Breast epithelium (tissue), 4 donors: Measurements from ENCODE around the gene IL36G. TPM values are rescaled to one million over a fixed set of nuclear protein-coding genes. Genes with fewer than 3 reads are reported as not detected.

Experiments used
- DNase-seq, 2 donors: peaks; one replicate each; pipeline ENCODE4 v3.0.0-alpha.2; 2019; ENCODE audit warnings: low spot score in 2 of 2
- H3K27ac ChIP-seq, 2 donors: fragments of 200-600 bp; sonication (generic) in 1 of 2; one replicate each; pipeline ENCODE4 v1.5.1; 2016 to 2019; ENCODE audit warnings: mild to moderate bottlenecking in 1 of 2
- H3K27me3 ChIP-seq, 2 donors: fragments of 200-600 bp; sonication (generic) in 1 of 2; one replicate each; pipeline versions ENCODE4 v1.5.1 to v1.6.0; 2017 to 2019; ENCODE audit warnings: control low read depth in 1 of 2, mild to moderate bottlenecking in 1 of 2
- H3K36me3 ChIP-seq: fragments of 200-600 bp; one replicate; pipeline ENCODE4 v1.5.1; 2019
- H3K4me1 ChIP-seq, 2 donors: fragments of 200-600 bp; sonication (generic); one replicate each; pipeline ENCODE4 v1.5.1; 2016 to 2019; ENCODE audit warnings: control low read depth in 1 of 2
- H3K4me3 ChIP-seq, 3 donors: fragments of 200-600 bp; sonication (generic); 1 replicate in 2 of 3; 2 replicates in 1 of 3; pipeline ENCODE4 v1.5.1; 2016 to 2019; ENCODE audit warnings: mild to moderate bottlenecking in 3 of 3, moderate library complexity in 2 of 3
- H3K9me3 ChIP-seq, 2 donors: fragments of 200-600 bp; sonication (generic) in 1 of 2; one replicate each; pipeline ENCODE4 v1.5.1; 2016 to 2019; ENCODE audit warnings: control low read depth in 1 of 2
- POLR2A ChIP-seq: fragments of 450-650 bp; IDR thresholded peaks from one replicate; pipeline ENCODE4 v1.6.1; 2016; ENCODE audit warnings: antibody characterized with exemption, mild to moderate bottlenecking, moderate library complexity
- POLR2AphosphoS5 ChIP-seq, 3 donors: sonication (generic); formaldehyde crosslinking; IDR thresholded peaks; one replicate each; pipeline ENCODE4 v1.6.1; 2017; ENCODE audit warnings: antibody characterized with exemption in 3 of 3
- intact Hi-C: fragments of 100-400 bp; cut with DNase I; formaldehyde crosslinking; loops from one replicate; pipeline ENCODE4 v1.15.1; 2023; ENCODE audit warnings: low total_unique reads
- total RNA-seq, 3 donors: library from RNA; depleted of rRNA; stranded (reverse); fragments of >200 nt; gene quantifications; one replicate each; pipeline ENCODE4 v1.1.0, GENCODE V29; 2016
- TF ChIP-seq, protein P1 (sequence below), 3 donors: fragments of 450-650 bp; IDR thresholded peaks; one replicate each; pipeline ENCODE4 v1.5.1; 2016 to 2017; ENCODE audit warnings: antibody characterized with exemption in 3 of 3, mild to moderate bottlenecking in 3 of 3, moderate library complexity in 3 of 3

Gene IL36G
- total RNA-seq, 3 donors from 2014 or later, result not detected

DNA sequence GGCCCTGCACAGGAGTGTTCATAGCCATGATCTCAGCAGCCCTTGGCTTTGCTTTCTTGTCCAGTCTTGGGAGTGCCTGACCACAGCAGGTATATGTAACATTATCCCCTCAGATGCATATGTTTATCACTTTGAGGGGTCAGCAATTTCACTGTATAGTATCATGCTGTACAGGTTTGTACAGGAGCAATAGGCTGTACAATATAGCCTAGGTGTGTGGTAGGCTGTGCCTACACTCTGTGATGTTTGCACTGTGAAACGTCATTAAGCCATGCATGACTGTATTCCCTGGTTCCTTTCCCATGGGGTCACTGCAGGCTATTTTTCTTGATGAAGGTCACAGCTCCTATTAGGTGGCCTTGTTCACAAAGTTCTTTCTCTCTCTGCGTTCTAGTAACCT, 4.7 kb upstream of the IL36G start:
- peaks cover 0 to 5% of the 10 kb centered on the region in 2 donors for H3K27me3 ChIP-seq
- no peak overlapping the region for H3K27ac ChIP-seq
- no peak for DNase-seq
- H3K36me3 ChIP-seq, result no peaks in the 10 kb centered on the region
- TF ChIP-seq POLR2AphosphoS5 (IDR thresholded peaks at IDR 0.05) (no peak), POLR2A (no peak)
- TF ChIP-seq, protein P1, sequence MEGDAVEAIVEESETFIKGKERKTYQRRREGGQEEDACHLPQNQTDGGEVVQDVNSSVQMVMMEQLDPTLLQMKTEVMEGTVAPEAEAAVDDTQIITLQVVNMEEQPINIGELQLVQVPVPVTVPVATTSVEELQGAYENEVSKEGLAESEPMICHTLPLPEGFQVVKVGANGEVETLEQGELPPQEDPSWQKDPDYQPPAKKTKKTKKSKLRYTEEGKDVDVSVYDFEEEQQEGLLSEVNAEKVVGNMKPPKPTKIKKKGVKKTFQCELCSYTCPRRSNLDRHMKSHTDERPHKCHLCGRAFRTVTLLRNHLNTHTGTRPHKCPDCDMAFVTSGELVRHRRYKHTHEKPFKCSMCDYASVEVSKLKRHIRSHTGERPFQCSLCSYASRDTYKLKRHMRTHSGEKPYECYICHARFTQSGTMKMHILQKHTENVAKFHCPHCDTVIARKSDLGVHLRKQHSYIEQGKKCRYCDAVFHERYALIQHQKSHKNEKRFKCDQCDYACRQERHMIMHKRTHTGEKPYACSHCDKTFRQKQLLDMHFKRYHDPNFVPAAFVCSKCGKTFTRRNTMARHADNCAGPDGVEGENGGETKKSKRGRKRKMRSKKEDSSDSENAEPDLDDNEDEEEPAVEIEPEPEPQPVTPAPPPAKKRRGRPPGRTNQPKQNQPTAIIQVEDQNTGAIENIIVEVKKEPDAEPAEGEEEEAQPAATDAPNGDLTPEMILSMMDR (IDR thresholded peaks at IDR 0.05), result no peak
- no peak overlapping the region for H3K4me3 ChIP-seq
- H3K9me3 ChIP-seq, result no peaks in the 10 kb centered on the region
- no peaks in the 10 kb centered on the region for H3K4me1 ChIP-seq
- intact Hi-C loops, result no loop called here

DNA sequence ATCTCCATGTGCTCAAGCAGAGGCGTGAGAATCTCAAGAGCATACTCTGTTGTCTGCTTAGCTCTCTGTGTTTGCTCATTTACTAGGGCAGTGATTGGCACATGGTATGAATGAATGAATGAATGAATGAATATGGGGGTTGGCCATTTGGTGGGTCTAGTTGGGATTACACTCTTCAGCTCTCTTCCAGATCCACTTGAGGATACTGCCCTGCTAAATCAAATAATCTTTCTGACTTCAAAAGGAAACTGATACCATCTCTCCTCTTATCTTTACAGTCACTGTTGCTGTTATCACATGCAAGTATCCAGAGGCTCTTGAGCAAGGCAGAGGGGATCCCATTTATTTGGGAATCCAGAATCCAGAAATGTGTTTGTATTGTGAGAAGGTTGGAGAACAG, 1.9 kb downstream of the IL36G start:
- intact Hi-C loops, result no loop called here
- Histone ChIP-seq H3K4me1 (no peaks in the 10 kb centered on the region), H3K27ac (no peak overlapping the region), H3K9me3 (no peaks in the 10 kb centered on the region), H3K27me3 (peaks cover 0 to 13% of the 10 kb centered on the region in 2 donors), H3K4me3 (no peak overlapping the region), H3K36me3 (no peaks in the 10 kb centered on the region)
- DNase-seq, result no peak
- no peak for TF ChIP-seq POLR2A
- TF ChIP-seq, protein P1 (IDR thresholded peaks at IDR 0.05), result no peak
- TF ChIP-seq POLR2AphosphoS5 (IDR thresholded peaks at IDR 0.05), result no peak

DNA sequence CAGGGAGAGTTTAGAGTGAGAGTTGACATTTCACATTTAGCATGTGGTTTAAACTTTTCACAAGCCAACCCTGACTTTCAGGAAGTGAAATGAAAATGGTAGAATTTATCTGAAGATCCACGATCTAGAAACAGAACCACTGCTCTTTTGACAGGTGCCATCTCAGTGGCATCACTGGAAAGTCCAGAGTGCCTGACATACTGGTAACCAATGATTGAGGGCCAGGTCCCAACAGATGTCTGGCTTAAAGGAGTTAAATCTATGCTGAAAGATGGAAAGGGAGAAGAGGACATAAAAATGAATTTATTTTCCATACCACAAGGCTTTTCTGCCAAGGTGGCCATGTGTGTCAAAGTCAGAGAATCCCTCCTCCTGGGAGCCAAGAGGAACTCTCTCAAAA, 2.7 kb downstream of the IL36G start:
- Histone ChIP-seq H3K4me3 (no peak overlapping the region), H3K4me1 (no peaks in the 10 kb centered on the region), H3K27me3 (peaks cover 0 to 13% of the 10 kb centered on the region in 2 donors), H3K9me3 (no peaks in the 10 kb centered on the region), H3K36me3 (no peaks in the 10 kb centered on the region), H3K27ac (no peak overlapping the region)
- intact Hi-C loops, result no loop called here
- DNase-seq, result no peak
- TF ChIP-seq, protein P1 (IDR thresholded peaks at IDR 0.05), result no peak
- TF ChIP-seq POLR2AphosphoS5 (IDR thresholded peaks at IDR 0.05) (no peak), POLR2A (no peak)

DNA sequence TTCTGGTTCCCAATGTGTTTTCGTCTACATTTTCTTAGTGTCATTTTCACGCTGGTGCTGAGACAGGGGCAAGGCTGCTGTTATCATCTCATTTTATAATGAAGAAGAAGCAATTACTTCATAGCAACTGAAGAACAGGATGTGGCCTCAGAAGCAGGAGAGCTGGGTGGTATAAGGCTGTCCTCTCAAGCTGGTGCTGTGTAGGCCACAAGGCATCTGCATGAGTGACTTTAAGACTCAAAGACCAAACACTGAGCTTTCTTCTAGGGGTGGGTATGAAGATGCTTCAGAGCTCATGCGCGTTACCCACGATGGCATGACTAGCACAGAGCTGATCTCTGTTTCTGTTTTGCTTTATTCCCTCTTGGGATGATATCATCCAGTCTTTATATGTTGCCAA, 7.3 kb downstream of the IL36G start:
- H3K4me1 ChIP-seq, result no peaks in the 10 kb centered on the region
- peaks cover 0 to 3% of the 10 kb centered on the region in 2 donors for H3K27me3 ChIP-seq
- TF ChIP-seq POLR2AphosphoS5 (IDR thresholded peaks at IDR 0.05) (no peak), POLR2A (no peak)
- TF ChIP-seq, protein P1 (IDR thresholded peaks at IDR 0.05), result no peak
- H3K36me3 ChIP-seq, result no peaks in the 10 kb centered on the region
- intact Hi-C loops, result no loop called here
- no peak overlapping the region for H3K27ac ChIP-seq
- H3K4me3 ChIP-seq, result no peak overlapping the region
- H3K9me3 ChIP-seq, result peaks cover 4 to 16% of the 10 kb centered on the region in 2 donors
- DNase-seq, result no peak

- DNase-seq, result no peak
- no peaks in the 10 kb centered on the region for H3K27me3 ChIP-seq
- H3K36me3 ChIP-seq, result no peaks in the 10 kb centered on the region
- H3K4me1 ChIP-seq, result no peaks in the 10 kb centered on the region
- intact Hi-C loops, result loop anchor here (1.0 kb wide), 1 partner anchor 9 kb away; no protein-coding TSS in a partner anchor
- H3K27ac ChIP-seq, result no peak overlapping the region
- H3K4me3 ChIP-seq, result no peak overlapping the region
- peaks cover 4 to 39% of the 10 kb centered on the region in 2 donors for H3K9me3 ChIP-seq
- TF ChIP-seq, protein P1 (IDR thresholded peaks at IDR 0.05), result no peak
- TF ChIP-seq POLR2A (no peak), POLR2AphosphoS5 (IDR thresholded peaks at IDR 0.05) (no peak)
These were observed 11.8 kb downstream of the IL36G start for GRCh38 chr2:112989611-112990010.
